MM.1S (cell line): ENCODE measurements around the gene TTC13.

ENCODE experiments used
- EZH2 ChIP-seq: fragments of 300-600 bp; sonication (generic); optimal IDR thresholded peaks from 2 replicates; pipeline ENCODE3; 2017; ENCODE audit warnings: low read depth, mild to moderate bottlenecking, antibody characterized with exemption, low read length, mixed read lengths
- EZH2phosphoT487 ChIP-seq: fragments of 300-600 bp; sonication (generic); IDR thresholded peaks from 2 replicates; pipeline ENCODE4 v1.6.1; 2018; ENCODE audit warnings: antibody characterized with exemption, low read length
- TF ChIP-seq, protein P1 (sequence below): fragments of 300-600 bp; sonication (generic); IDR thresholded peaks from 2 replicates; pipeline ENCODE4 v1.5.1; 2016; ENCODE audit warnings: antibody characterized with exemption, low read length, mixed read lengths

DNA sequence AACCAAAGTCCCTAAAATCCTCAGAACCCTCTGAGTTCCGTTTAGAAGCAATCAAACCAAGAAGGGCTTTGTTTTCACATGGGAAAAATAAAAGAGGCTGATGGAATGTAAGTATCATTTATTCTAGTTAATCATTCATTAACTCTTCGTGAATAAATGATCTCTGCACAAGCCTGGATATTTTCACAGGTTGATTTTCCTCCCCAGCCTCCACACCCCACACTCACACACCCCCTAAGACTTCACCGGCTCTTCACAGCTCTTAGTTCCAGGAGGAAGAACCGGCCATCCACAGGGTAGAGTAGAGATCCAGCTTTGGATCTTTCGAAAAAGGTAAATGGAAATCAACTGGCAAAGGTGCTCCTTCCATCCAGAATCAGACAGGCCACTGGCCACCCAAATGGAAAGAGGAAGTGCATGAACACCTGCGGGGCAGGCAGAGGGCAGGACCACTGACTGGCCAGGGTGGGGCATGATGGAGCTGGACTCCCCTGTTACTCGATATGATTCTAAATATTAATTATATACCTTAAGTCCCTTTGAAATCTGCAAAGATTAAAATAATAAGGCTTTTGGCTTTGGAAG, 120.3 kb downstream of the TTC13 start:
- TF ChIP-seq, protein P1, sequence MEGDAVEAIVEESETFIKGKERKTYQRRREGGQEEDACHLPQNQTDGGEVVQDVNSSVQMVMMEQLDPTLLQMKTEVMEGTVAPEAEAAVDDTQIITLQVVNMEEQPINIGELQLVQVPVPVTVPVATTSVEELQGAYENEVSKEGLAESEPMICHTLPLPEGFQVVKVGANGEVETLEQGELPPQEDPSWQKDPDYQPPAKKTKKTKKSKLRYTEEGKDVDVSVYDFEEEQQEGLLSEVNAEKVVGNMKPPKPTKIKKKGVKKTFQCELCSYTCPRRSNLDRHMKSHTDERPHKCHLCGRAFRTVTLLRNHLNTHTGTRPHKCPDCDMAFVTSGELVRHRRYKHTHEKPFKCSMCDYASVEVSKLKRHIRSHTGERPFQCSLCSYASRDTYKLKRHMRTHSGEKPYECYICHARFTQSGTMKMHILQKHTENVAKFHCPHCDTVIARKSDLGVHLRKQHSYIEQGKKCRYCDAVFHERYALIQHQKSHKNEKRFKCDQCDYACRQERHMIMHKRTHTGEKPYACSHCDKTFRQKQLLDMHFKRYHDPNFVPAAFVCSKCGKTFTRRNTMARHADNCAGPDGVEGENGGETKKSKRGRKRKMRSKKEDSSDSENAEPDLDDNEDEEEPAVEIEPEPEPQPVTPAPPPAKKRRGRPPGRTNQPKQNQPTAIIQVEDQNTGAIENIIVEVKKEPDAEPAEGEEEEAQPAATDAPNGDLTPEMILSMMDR, result no peak
- no peak for TF ChIP-seq EZH2
- TF ChIP-seq EZH2phosphoT487, result no peak
